Measurements from ENCODE around the gene SOD1.

SOD1 gene

DNA sequence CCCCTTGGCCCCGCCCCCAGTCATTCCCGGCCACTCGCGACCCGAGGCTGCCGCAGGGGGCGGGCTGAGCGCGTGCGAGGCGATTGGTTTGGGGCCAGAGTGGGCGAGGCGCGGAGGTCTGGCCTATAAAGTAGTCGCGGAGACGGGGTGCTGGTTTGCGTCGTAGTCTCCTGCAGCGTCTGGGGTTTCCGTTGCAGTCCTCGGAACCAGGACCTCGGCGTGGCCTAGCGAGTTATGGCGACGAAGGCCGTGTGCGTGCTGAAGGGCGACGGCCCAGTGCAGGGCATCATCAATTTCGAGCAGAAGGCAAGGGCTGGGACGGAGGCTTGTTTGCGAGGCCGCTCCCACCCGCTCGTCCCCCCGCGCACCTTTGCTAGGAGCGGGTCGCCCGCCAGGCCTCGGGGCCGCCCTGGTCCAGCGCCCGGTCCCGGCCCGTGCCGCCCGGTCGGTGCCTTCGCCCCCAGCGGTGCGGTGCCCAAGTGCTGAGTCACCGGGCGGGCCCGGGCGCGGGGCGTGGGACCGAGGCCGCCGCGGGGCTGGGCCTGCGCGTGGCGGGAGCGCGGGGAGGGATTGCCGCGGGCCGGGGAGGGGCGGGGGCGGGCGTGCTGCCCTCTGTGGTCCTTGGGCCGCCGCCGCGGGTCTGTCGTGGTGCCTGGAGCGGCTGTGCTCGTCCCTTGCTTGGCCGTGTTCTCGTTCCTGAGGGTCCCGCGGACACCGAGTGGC is at the start of gene SOD1 (continued):
- TF ChIP-seq, protein P1, sequence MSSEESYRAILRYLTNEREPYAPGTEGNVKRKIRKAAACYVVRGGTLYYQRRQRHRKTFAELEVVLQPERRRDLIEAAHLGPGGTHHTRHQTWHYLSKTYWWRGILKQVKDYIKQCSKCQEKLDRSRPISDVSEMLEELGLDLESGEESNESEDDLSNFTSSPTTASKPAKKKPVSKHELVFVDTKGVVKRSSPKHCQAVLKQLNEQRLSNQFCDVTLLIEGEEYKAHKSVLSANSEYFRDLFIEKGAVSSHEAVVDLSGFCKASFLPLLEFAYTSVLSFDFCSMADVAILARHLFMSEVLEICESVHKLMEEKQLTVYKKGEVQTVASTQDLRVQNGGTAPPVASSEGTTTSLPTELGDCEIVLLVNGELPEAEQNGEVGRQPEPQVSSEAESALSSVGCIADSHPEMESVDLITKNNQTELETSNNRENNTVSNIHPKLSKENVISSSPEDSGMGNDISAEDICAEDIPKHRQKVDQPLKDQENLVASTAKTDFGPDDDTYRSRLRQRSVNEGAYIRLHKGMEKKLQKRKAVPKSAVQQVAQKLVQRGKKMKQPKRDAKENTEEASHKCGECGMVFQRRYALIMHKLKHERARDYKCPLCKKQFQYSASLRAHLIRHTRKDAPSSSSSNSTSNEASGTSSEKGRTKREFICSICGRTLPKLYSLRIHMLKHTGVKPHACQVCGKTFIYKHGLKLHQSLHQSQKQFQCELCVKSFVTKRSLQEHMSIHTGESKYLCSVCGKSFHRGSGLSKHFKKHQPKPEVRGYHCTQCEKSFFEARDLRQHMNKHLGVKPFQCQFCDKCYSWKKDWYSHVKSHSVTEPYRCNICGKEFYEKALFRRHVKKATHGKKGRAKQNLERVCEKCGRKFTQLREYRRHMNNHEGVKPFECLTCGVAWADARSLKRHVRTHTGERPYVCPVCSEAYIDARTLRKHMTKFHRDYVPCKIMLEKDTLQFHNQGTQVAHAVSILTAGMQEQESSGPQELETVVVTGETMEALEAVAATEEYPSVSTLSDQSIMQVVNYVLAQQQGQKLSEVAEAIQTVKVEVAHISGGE (tag by site-specific recombination; conservative IDR thresholded peaks at IDR 0.05; ENCODE audit: low read depth): peak; percentile 25; the same call in 1 of the 2 replicates
- no peak for TF ChIP-seq ZNF341 (tag by site-specific recombination; IDR thresholded peaks at IDR 0.05; ENCODE audit: low read depth)
- no peak for TF ChIP-seq ZNF221 (tag by site-specific recombination; IDR thresholded peaks at IDR 0.05; ENCODE audit: borderline replicate concordance)
- no peak for TF ChIP-seq ZNF830 (tag by site-specific recombination; IDR thresholded peaks at IDR 0.05; ENCODE audit: low read depth)
- no peak for TF ChIP-seq GLI2 (tag by site-specific recombination; IDR thresholded peaks at IDR 0.05; ENCODE audit: borderline replicate concordance, low read depth)
- TF ChIP-seq, protein P2, sequence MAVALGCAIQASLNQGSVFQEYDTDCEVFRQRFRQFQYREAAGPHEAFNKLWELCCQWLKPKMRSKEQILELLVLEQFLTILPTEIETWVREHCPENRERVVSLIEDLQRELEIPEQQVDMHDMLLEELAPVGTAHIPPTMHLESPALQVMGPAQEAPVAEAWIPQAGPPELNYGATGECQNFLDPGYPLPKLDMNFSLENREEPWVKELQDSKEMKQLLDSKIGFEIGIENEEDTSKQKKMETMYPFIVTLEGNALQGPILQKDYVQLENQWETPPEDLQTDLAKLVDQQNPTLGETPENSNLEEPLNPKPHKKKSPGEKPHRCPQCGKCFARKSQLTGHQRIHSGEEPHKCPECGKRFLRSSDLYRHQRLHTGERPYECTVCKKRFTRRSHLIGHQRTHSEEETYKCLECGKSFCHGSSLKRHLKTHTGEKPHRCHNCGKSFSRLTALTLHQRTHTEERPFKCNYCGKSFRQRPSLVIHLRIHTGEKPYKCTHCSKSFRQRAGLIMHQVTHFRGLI (tag by site-specific recombination; IDR thresholded peaks at IDR 0.05): peak; percentile 16; the same call in 1 of the 2 replicates
- TF ChIP-seq ZNF701 (tag by site-specific recombination; IDR thresholded peaks at IDR 0.05): no peak
- no peak for TF ChIP-seq ZNF48 (tag by site-specific recombination; IDR thresholded peaks at IDR 0.05)
- TF ChIP-seq, protein P3, sequence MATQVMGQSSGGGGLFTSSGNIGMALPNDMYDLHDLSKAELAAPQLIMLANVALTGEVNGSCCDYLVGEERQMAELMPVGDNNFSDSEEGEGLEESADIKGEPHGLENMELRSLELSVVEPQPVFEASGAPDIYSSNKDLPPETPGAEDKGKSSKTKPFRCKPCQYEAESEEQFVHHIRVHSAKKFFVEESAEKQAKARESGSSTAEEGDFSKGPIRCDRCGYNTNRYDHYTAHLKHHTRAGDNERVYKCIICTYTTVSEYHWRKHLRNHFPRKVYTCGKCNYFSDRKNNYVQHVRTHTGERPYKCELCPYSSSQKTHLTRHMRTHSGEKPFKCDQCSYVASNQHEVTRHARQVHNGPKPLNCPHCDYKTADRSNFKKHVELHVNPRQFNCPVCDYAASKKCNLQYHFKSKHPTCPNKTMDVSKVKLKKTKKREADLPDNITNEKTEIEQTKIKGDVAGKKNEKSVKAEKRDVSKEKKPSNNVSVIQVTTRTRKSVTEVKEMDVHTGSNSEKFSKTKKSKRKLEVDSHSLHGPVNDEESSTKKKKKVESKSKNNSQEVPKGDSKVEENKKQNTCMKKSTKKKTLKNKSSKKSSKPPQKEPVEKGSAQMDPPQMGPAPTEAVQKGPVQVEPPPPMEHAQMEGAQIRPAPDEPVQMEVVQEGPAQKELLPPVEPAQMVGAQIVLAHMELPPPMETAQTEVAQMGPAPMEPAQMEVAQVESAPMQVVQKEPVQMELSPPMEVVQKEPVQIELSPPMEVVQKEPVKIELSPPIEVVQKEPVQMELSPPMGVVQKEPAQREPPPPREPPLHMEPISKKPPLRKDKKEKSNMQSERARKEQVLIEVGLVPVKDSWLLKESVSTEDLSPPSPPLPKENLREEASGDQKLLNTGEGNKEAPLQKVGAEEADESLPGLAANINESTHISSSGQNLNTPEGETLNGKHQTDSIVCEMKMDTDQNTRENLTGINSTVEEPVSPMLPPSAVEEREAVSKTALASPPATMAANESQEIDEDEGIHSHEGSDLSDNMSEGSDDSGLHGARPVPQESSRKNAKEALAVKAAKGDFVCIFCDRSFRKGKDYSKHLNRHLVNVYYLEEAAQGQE (tag by site-specific recombination; IDR thresholded peaks at IDR 0.05): peak; percentile 23; the same call in 1 of the 2 replicates
- peak; percentile 78 for TF ChIP-seq YY1 (tag by site-specific recombination; IDR thresholded peaks at IDR 0.05)
- no peak for TF ChIP-seq ZNF133 (tag by site-specific recombination; IDR thresholded peaks at IDR 0.05)
- TF ChIP-seq ZNF785 (tag by site-specific recombination; IDR thresholded peaks at IDR 0.05): peak; percentile 89
- TF ChIP-seq, protein P4, sequence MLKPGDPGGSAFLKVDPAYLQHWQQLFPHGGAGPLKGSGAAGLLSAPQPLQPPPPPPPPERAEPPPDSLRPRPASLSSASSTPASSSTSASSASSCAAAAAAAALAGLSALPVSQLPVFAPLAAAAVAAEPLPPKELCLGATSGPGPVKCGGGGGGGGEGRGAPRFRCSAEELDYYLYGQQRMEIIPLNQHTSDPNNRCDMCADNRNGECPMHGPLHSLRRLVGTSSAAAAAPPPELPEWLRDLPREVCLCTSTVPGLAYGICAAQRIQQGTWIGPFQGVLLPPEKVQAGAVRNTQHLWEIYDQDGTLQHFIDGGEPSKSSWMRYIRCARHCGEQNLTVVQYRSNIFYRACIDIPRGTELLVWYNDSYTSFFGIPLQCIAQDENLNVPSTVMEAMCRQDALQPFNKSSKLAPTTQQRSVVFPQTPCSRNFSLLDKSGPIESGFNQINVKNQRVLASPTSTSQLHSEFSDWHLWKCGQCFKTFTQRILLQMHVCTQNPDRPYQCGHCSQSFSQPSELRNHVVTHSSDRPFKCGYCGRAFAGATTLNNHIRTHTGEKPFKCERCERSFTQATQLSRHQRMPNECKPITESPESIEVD (tag by site-specific recombination; IDR thresholded peaks at IDR 0.05): no peak
- TF ChIP-seq KLF16 (tag by site-specific recombination; IDR thresholded peaks at IDR 0.05): peak; percentile 91
- TF ChIP-seq, protein P5, sequence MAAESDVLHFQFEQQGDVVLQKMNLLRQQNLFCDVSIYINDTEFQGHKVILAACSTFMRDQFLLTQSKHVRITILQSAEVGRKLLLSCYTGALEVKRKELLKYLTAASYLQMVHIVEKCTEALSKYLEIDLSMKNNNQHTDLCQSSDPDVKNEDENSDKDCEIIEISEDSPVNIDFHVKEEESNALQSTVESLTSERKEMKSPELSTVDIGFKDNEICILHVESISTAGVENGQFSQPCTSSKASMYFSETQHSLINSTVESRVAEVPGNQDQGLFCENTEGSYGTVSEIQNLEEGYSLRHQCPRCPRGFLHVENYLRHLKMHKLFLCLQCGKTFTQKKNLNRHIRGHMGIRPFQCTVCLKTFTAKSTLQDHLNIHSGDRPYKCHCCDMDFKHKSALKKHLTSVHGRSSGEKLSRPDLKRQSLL (tag by site-specific recombination; IDR thresholded peaks at IDR 0.05): 0 out of 2 replicates have a peak, but pooled peaks have one; percentile 3
- TF ChIP-seq ZSCAN30 (tag by site-specific recombination; IDR thresholded peaks at IDR 0.05): no peak; the same call in 1 of the 2 replicates
- 0 out of 2 replicates have a peak, but pooled peaks have one; percentile 14 for TF ChIP-seq KLF7 (tag by site-specific recombination; IDR thresholded peaks at IDR 0.05; ENCODE audit: borderline replicate concordance)
- peak; percentile 39; the same call in 1 of the 2 replicates for TF ChIP-seq MEIS1 (CRISPR knock-in tag; IDR thresholded peaks at IDR 0.05; ENCODE audit: borderline replicate concordance)
- TF ChIP-seq, protein P6, sequence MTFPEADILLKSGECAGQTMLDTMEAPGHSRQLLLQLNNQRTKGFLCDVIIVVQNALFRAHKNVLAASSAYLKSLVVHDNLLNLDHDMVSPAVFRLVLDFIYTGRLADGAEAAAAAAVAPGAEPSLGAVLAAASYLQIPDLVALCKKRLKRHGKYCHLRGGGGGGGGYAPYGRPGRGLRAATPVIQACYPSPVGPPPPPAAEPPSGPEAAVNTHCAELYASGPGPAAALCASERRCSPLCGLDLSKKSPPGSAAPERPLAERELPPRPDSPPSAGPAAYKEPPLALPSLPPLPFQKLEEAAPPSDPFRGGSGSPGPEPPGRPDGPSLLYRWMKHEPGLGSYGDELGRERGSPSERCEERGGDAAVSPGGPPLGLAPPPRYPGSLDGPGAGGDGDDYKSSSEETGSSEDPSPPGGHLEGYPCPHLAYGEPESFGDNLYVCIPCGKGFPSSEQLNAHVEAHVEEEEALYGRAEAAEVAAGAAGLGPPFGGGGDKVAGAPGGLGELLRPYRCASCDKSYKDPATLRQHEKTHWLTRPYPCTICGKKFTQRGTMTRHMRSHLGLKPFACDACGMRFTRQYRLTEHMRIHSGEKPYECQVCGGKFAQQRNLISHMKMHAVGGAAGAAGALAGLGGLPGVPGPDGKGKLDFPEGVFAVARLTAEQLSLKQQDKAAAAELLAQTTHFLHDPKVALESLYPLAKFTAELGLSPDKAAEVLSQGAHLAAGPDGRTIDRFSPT (tag by site-specific recombination; IDR thresholded peaks at IDR 0.05): no peak
- no peak for TF ChIP-seq ZNF114 (tag by site-specific recombination; IDR thresholded peaks at IDR 0.05)

All from HEK293 (cell line).